Loucy (cell line): ENCODE measurements around the gene FBXO9.

Experiments
- H2AFZ ChIP-seq: fragments of 200-600 bp; sonication (generic); 2 replicates; pipeline ENCODE4 v1.6.0; 2016; ENCODE audit warnings: antibody characterized with exemption, mild to moderate bottlenecking, low read length, moderate library complexity
- H3F3A ChIP-seq: fragments of 200-600 bp; 2 replicates; pipeline ENCODE4 v1.6.0; 2016; ENCODE audit warnings: antibody characterized with exemption, low read depth, mild to moderate bottlenecking
- H3K27me3 ChIP-seq: fragments of 200-600 bp; sonication (generic); 2 replicates; pipeline ENCODE4 v1.6.1; 2014; ENCODE audit warnings: low read length, mild to moderate bottlenecking; ENCODE audit not compliant: insufficient read depth, poor library complexity, severe bottlenecking
- H3K36me3 ChIP-seq: fragments of 200-600 bp; sonication (generic); 2 replicates; pipeline ENCODE4 v1.6.1; 2016; ENCODE audit warnings: low read length; ENCODE audit not compliant: insufficient read depth
- H3K4me1 ChIP-seq: fragments of 200-600 bp; sonication (generic); 2 replicates; pipeline ENCODE4 v1.5.1; 2014; ENCODE audit warnings: low read length, mild to moderate bottlenecking; ENCODE audit not compliant: insufficient read depth, poor library complexity, severe bottlenecking
- H3K4me2 ChIP-seq: fragments of 200-600 bp; sonication (generic); 2 replicates; pipeline ENCODE4 v1.6.0; 2014; ENCODE audit warnings: antibody characterized with exemption, low read length, low read depth, mild to moderate bottlenecking; ENCODE audit not compliant: poor library complexity, severe bottlenecking
- H3K4me3 ChIP-seq: fragments of 200-600 bp; sonication (generic); 2 replicates; pipeline ENCODE4 v1.5.1; 2014; ENCODE audit warnings: low read length, mild to moderate bottlenecking, mixed read lengths; ENCODE audit not compliant: poor library complexity, severe bottlenecking
- H3K79me2 ChIP-seq: fragments of 200-600 bp; sonication (generic); 2 replicates; pipeline ENCODE4 v1.6.1; 2014; ENCODE audit warnings: low read length; ENCODE audit not compliant: insufficient read depth
- H3K9ac ChIP-seq: fragments of 200-600 bp; sonication (generic); 2 replicates; pipeline ENCODE4 v1.6.0; 2014; ENCODE audit warnings: mild to moderate bottlenecking, low read depth, low read length, moderate library complexity; ENCODE audit not compliant: poor library complexity, severe bottlenecking
- H3K9me2 ChIP-seq: fragments of 200-600 bp; sonication (generic); replicated peaks from 2 replicates; pipeline ENCODE4 v1.6.1; 2016; ENCODE audit warnings: low read depth, low read length, mixed read lengths
- H3K9me3 ChIP-seq: fragments of 200-600 bp; sonication (generic); 2 replicates; pipeline ENCODE4 v1.6.1; 2014; ENCODE audit warnings: mild to moderate bottlenecking, antibody characterized with exemption, low read length, low read depth; ENCODE audit not compliant: insufficient read depth
- H4K20me1 ChIP-seq: fragments of 200-600 bp; sonication (generic); 2 replicates; pipeline ENCODE4 v1.6.0; 2014; ENCODE audit warnings: antibody characterized with exemption, low read length, mild to moderate bottlenecking; ENCODE audit not compliant: insufficient read depth, poor library complexity, severe bottlenecking
- CTCF ChIP-seq: fragments of 200-600 bp; sonication (generic); conservative IDR thresholded peaks from 2 replicates; pipeline ENCODE4 v1.5.1; 2014; ENCODE audit warnings: mild to moderate bottlenecking, antibody characterized with exemption, low read length
- EZH2phosphoT487 ChIP-seq: fragments of 200-600 bp; IDR thresholded peaks from 2 replicates; pipeline ENCODE4 v1.6.1; 2018; ENCODE audit warnings: antibody characterized with exemption, mild to moderate bottlenecking, moderate library complexity, borderline replicate concordance

The FBXO9 gene

DNA sequence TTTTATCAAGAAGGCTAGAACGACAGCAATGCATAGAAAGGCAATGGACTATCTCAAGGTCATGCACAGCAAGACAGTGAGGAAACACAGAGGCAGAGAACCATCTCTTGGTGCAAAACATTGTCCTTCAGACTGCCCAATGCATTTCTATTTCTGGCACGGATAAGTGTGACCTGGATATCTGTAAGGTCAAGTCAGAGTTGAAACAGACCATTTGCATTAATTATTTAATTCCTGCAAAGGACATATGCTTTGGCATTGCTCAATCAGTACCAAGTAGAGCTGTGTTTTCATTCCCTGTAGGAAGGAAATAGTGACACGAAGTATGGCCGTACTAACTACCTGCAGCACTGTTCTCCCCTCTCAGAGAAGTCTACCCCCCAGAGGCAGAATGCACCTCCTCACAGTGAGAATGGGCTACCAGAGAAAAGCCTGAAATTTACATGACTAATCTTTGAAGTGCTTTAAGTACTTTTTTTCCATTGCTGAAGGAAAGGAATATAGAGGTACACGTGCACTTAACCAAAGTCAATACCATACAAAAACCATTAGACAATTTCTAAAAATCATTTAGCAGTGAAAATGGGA, 38.0 kb upstream of the FBXO9 start:
- no peaks in the 10 kb centered on the region for H3F3A ChIP-seq
- no peaks in the 10 kb centered on the region for H3K4me1 ChIP-seq
- no peak overlapping the region for H3K9ac ChIP-seq
- H4K20me1 ChIP-seq, result no peaks in the 10 kb centered on the region
- no peaks in the 10 kb centered on the region for H3K79me2 ChIP-seq
- TF ChIP-seq EZH2phosphoT487 (no peak), CTCF (no peak)
- H2AFZ ChIP-seq, result no peak overlapping the region
- no peaks in the 10 kb centered on the region for H3K9me2 ChIP-seq
- no peak overlapping the region for H3K4me2 ChIP-seq
- H3K36me3 ChIP-seq, result peaks cover 33% of the 10 kb centered on the region
- H3K4me3 ChIP-seq, result no peak overlapping the region
- H3K27me3 ChIP-seq, result no peaks in the 10 kb centered on the region
- H3K9me3 ChIP-seq, result no peaks in the 10 kb centered on the region

DNA sequence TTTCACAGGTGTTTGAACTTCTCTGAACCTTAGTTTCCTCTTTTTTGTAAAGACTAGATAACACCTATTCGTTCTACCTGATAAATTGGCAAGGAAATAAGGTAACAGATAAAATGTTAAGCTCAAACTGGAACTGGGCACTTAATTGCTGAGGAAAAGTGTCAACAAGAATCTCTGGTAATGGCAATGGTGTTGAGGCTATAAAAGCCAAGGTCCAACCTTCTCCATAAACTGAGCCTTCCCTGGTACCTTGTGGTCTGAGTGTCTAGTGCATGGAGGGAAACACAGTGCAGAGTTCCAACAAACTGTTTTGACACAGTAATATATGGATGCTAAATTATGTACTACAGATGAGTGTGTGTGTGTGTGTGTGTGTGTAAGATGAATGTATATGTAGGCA, 36.7 kb upstream of the FBXO9 start:
- H2AFZ ChIP-seq, result no peak overlapping the region
- H3F3A ChIP-seq, result no peaks in the 10 kb centered on the region
- no peaks in the 10 kb centered on the region for H3K9me3 ChIP-seq
- no peak for TF ChIP-seq EZH2phosphoT487
- TF ChIP-seq CTCF, result no peak
- no peaks in the 10 kb centered on the region for H4K20me1 ChIP-seq
- H3K79me2 ChIP-seq, result no peaks in the 10 kb centered on the region
- H3K4me1 ChIP-seq, result no peaks in the 10 kb centered on the region
- H3K4me2 ChIP-seq, result no peak overlapping the region
- no peak overlapping the region for H3K9ac ChIP-seq
- no peaks in the 10 kb centered on the region for H3K9me2 ChIP-seq
- no peaks in the 10 kb centered on the region for H3K27me3 ChIP-seq
- H3K4me3 ChIP-seq, result no peak overlapping the region
- H3K36me3 ChIP-seq, result peaks cover 39% of the 10 kb centered on the region

- Histone ChIP-seq H3K4me3 (no peak overlapping the region), H3K4me2 (no peak overlapping the region), H3K9me2 (no peaks in the 10 kb centered on the region), H4K20me1 (no peaks in the 10 kb centered on the region), H2AFZ (no peak overlapping the region), H3K9me3 (no peaks in the 10 kb centered on the region), H3K9ac (no peak overlapping the region), H3K27me3 (no peaks in the 10 kb centered on the region), H3K79me2 (no peaks in the 10 kb centered on the region), H3K4me1 (no peaks in the 10 kb centered on the region), H3K36me3 (peaks cover 39% of the 10 kb centered on the region), H3F3A (no peaks in the 10 kb centered on the region)
- TF ChIP-seq CTCF, result no peak
- TF ChIP-seq EZH2phosphoT487, result no peak
These were observed 35.9 kb upstream of the FBXO9 start for GRCh38 chr6:53029257-53029656.
